Stimulated activated CD4-positive, alpha-beta T cell treated with anti-CD3 and anti-CD28 coated beads, Interleukin-12 subunit alpha, Interleukin-12 subunit beta, amount 100 ng/mL, for 4 hours (primary cell): ENCODE results near the gene GADL1.

Experiments used
- DNase-seq: peaks from one replicate; pipeline ENCODE4 v3.0.0-alpha.2; 2020

GADL1 gene, protein sequence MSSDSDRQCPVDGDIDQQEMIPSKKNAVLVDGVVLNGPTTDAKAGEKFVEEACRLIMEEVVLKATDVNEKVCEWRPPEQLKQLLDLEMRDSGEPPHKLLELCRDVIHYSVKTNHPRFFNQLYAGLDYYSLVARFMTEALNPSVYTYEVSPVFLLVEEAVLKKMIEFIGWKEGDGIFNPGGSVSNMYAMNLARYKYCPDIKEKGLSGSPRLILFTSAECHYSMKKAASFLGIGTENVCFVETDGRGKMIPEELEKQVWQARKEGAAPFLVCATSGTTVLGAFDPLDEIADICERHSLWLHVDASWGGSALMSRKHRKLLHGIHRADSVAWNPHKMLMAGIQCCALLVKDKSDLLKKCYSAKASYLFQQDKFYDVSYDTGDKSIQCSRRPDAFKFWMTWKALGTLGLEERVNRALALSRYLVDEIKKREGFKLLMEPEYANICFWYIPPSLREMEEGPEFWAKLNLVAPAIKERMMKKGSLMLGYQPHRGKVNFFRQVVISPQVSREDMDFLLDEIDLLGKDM

GRCh38 chr3:30894521-30895251 lies at the start of gene GADL1:
GADL1 (minus strand) TSS chr3:30894661; CDS start chr3:30894614, 47 bp downstream.
- DNase-seq: no peak

GRCh38 chr3:30944124-30944523 lies 49.7 kb upstream of the GADL1 start:
- DNase-seq: no peak

DNA sequence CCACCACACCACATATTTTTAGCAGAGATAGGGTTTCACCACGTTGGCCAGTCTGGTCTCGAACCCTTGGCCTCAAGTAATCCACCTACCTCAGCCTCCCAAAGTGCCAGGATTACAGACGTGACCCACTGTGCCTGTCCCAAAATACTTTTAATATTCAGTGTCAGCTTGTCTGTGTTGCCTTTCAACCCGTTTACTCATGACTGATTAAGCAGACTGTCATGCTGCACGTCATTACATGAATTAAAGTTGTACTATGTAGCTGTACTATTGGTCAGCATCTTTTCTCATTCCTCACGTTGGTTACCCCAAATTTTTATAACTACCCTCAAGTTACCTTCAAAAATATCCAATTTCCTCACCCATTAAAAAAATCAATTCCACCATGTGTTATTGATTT lies 48.7 kb upstream of the GADL1 start:
- no peak for DNase-seq

DNA sequence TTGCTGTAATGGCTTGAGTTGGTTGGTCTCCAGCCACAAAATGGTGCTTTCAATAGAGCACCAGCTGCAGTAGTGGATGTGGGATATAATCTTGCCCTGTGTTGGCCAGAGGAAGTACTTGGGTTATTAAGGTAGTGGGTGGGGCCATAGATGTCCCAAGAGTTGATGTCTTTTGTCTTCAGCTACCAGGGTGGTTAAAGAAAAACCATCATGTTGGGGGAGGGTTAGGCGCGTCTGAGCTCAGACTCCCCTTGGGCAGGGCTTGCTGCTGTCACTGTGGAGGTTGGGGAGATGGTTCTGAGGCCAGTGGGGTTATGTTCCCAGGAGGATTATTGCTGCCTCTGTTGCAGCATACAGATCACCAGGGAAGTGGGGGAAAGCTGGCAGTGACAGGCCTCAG lies 46.9 kb upstream of the GADL1 start:
- no peak for DNase-seq

GRCh38 chr3:30940740-30941139 lies 46.3 kb upstream of the GADL1 start:
- DNase-seq: no peak

DNA sequence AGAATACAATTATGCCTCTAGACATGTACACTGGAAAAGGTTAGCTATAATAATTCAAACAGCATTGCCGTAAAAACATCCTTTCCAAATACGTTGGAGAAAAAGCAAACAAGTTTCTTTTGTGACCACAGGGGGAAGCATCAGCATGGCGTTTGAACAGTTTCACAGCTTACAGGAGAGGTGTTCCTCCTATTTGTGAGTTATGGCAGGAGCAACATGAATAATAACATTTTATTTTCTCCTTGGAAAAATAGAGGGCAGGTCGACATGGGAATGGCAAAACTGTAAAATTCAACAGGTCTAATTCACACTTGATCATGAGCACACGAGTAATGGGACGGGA lies 39.7 kb upstream of the GADL1 start:
- no peak for DNase-seq

DNA sequence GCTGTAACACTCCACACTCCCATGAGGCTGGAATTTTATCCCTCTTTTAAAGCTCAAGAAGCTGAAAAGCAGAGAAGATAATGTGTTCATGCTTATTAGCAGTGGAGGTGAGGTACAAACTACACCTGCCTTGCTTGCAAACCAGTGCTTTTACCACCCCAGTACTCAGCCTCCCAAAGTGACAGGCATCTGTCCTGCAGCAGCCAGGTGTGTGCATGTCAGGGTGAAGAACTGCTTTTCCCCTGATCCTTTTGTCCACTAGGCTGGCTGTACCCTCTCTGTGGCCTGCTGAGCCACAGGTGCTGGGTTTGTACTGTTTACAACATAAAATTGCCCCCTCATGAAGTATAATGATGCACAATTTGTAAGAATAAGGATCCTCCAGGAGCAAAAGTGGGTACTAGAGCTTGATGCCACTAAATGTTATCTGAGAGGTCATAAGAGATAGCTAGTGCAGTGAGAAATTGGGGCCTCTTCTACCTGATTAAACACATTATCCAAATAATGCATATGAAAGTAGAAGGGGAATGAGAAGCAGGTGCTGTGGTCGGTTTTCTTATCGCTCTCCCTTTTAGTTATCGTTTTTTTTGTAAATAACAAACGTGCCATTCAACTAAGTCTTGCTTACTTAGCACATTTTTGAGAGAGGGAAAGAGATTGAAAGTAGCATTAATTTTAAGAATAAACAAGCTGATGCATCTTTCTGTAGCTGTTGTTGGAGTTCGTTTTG lies 39.2 kb upstream of the GADL1 start:
- DNase-seq: no peak

GRCh38 chr3:30932513-30933098 lies 38.1 kb upstream of the GADL1 start:
- no peak for DNase-seq

DNA sequence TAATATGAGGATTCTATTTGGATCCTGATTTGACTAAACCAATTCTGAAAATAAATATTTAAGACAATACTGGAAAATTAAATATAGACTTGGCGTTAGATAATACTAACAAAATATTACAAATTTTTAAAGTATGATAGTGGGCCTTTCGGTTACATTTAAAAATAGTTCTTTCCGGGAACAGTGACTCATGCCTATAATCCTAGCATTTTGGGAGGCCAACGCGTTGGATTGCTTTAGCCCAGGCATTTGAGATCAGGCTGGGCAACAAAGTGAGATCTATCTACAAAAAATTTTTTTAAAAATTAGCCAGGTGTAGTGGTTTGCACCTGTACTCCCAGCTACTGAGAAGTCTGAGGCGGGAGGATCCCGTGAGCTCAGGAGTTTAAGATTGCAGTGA lies 30.3 kb upstream of the GADL1 start:
- DNase-seq: no peak

- DNase-seq: no peak
Measured at GRCh38 chr3:30919564-30919963, 25.1 kb upstream of the GADL1 start.

- no peak for DNase-seq
Measured at GRCh38 chr3:30918761-30919160, 24.3 kb upstream of the GADL1 start.

- DNase-seq: no peak
Measured at GRCh38 chr3:30915782-30916181, 21.3 kb upstream of the GADL1 start.

DNA sequence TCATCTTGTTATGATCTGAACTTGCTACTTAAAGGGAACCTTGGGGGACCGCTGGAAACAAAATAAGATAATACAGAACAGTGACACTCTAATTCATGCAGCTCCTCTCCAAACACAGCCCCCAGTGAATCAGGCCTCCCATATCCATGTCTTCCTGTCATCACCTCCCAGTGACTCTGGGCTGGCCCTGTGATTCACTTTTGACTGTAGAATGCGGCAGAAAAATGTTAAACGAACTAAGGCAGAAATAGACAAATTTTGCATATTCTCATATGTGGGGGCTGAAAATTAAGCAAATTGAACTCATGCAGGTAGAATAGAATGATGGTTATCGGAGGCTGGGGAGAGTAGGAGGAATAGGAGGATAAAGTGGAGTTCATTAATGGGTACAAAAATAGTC lies 20.2 kb upstream of the GADL1 start:
- no peak for DNase-seq

GRCh38 chr3:30913176-30913575 lies 18.7 kb upstream of the GADL1 start:
- DNase-seq: no peak

DNA sequence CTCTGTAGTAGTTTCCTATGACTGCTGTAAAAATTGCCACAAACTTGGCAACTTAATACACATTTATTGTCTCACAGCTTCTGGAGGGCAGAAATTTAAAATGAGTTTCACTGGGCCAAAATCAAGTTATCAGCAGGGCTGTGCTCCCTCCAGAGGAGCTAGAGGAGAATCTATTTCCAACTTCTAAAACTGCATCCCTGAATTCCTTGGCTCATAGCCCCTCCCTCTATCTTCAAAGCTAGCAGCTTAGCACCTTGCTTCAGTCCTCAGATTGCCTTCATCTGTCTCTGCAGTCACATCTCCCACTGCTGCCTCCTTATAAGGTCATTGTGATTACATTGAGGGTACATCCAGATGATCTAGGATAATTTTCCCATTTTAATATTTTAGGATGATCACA lies 17.8 kb upstream of the GADL1 start:
- DNase-seq: no peak

- DNase-seq: no peak
Measured at GRCh38 chr3:30908456-30909037, 14.1 kb upstream of the GADL1 start.

DNA sequence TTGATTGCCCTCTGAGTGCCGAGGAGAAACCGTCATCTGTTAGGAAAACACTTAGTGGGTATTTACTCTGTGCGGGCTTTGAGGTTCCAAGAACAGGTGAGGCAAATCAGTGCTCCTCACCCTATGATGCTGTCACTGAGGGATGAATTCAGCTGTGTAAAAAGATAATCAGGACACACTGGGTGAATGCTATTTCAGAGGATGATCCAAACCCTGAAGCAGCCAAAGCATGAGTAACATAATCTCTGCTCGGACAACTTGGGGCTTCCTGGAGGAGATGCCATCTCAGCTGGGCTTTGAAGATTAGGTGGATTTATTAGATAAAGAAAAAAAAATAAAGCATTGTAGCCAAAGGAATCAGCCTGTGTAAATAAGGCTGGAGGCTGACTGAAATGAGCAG lies 10.5 kb upstream of the GADL1 start:
- no peak for DNase-seq

DNA sequence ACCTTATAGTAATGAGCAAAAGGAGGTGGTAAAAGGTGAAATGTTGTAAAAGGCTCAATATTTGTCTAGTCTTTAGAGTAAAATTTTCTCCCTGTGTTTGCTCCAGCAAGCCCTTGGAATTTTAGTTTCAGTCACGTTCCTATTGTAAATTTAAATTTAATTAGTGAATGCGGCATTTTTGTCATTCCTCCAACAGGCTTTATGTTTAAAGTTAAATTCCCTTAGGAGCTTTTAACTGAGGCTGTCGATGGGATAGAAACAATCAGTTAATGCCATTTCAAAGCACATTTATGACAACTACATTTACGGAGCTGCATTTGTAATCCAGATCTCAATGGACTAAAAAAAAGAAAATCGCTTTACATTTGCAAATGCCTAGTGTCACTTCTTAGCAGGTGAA lies 868 bp upstream of the GADL1 start:
- DNase-seq: no peak

DNA sequence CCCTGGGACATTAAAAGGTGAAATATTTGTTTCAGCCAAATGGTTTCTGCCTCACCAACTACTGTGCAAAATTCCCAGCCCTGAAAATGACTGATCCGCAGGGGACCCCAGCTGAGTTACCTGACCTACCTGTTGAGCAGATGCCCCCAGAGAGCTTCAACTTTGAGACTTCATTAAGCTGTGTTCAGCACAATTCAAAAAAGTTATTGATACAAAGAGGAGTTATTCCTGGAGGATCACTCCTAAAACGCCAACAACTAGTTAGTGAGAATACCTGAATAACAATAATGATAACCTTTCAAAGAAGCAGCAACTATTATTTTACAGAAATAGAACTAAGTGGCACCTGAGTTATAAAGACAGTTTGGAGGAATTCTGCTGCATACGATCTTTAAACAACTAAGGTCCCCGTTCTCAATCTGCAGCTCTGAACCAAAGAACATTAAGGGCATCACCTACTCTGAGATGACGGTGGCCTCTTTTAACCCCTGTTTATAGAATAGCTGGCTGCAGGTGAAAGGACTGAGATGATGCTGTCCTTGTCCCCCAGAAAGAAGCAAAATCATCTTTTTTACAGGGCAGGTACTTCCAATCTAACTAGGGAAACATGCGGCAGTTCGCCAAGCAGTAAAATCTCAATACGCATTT lies 659 bp downstream of the GADL1 start:
- no peak for DNase-seq

DNA sequence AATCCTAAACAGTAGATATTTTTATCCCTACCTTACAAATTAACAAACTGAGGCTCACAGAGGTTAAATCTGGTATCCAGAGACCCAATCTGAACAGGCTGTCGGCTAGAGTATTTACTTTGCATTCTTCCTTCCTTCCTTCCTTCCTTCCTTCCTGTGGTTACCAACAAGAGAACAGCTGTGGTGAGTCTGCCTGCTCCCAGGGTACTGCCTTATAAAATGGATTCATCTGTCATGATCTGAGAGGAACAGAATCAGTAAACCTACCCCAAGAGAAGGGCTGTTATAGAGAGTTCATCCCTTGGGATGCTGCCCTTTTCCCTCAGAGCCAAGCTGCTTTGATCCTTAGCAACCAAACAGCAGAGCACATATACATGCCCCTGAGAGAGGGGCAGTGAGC lies 3.6 kb downstream of the GADL1 start:
- no peak for DNase-seq

- no peak for DNase-seq
Measured at GRCh38 chr3:30886888-30887287, 7.6 kb downstream of the GADL1 start.

DNA sequence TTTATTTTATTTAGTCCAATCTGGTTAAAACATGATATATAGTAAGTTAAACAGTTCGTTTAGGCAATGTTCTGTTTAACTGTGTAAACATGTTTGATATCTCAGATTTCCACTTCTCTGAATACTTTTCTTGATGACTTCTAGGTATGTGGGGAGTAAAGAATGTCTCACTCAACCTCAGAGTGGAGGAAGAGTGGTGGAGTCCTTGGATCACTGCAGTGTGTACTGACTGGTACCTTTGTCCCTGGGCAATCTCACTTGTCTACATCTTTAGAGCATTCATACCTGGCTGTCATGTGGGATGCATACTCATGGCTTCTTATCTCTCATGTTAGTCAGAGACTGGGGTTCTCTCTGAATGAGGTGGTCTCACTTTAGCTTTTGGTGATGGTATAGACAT lies 15.6 kb downstream of the GADL1 start:
- no peak for DNase-seq
